ENCODE data around the gene RPS27. TPM values are rescaled to one million over a fixed set of nuclear protein-coding genes. Genes with fewer than 3 reads are reported as not detected.
A peak's percentile ranks its signal among the peaks of the same experiment; 100 is the strongest.

The RPS27 gene
- total and polyA plus RNA-seq, 2 of the 13 experiments (the other 11 are each of a cell fraction or from before 2014, with no cell fraction given), result 3,737 to 9,964 TPM

DNA sequence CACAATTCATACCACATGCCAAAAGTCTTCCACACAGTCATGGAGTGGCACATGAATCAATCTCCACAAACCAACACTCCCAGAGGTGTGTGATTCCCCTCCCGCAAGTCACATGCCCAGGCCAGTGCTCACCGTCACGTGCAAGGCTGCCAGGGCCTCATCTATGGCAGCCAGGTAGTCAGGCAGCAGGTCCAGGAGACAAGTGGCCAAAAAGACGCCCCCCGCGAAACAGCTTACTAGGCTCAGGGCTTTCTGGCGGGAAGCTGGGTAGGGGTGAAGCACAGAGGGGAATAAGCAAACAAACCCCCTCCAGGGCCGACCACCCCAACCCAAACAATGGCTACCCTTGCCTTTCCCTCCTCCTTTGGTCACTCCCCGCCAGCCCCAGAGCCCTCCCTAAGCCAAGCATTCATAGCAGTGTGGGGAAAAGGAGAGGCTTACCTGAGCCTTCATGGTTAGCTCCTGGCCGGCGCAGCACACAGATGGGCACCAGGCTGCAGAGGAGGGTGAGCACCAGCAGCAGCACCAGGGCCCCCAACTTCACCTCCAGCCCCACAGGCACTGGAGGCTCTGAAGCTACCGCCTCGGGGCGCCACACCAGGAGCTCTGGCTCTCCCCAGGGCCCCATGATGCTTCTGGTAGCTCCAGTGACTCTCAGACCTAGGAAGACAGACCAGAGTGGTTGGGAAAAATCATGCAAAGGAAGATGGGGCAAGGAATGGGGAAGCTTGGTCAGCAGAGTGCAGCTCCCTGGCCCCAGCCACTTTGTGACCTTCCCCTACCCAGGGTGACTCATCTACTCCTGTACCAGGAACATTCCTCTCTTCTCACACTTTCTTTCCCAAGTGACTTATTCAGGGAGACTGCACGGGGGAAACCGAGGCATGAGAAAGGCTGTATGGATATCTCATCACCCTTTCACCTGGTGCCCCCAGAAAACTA is 28.2 kb upstream of the RPS27 start:
- Histone ChIP-seq H3K4me2 (ENCODE audit: low read depth, low read length) (peak overlapping the region; percentile 98), H3K27me3 (ENCODE audit: control insufficient read depth in 1 of 2, insufficient read depth in 2 of 2, low read length in 2 of 2) (peaks cover 0 to 6% of the 10 kb centered on the region in 2 experiments; a peak in 1 of 5 replicates), H3K9ac (ENCODE audit: insufficient read depth, low read depth, low read length) (peak overlapping the region; percentile 89), H3K9me3 (ENCODE audit: low read length) (no peaks in the 10 kb centered on the region), H3K79me2 (ENCODE audit: insufficient read depth, low read length) (peaks cover 35% of the 10 kb centered on the region), H4K20me1 (ENCODE audit: insufficient read depth, low read length) (no peaks in the 10 kb centered on the region), H3K27ac (ENCODE audit: extremely low read length, insufficient read depth, low read length) (peak overlapping the region; percentile 79), H3K36me3 (replicated peaks in 1 of 2; ENCODE audit: control insufficient read depth in 1 of 2, insufficient read depth in 2 of 2, low read length in 2 of 2) (peaks cover 0 to 13% of the 10 kb centered on the region in 2 experiments; a peak in 1 of 5 replicates), H3K4me1 (ENCODE audit: insufficient read depth, low read length) (peaks cover 48% of the 10 kb centered on the region), H3K4me3 (replicated peaks in 1 of 3; ENCODE audit: insufficient read depth in 1 of 3, low read depth in 2 of 3, low read length in 3 of 3) (peak overlapping the region; percentile 85 to 92 (median 90)), H2AFZ (ENCODE audit: low read length) (no peak overlapping the region)
- ChIA-PET POLR2A (interaction anchor here (1.0 to 10.0 kb wide), 8 partner anchors 9 to 257 kb away, joined by 4 to 209 read pairs (median 22); partner anchors contain the start of genes DENND4B, GATAD2B, JTB and RAB13), CTCF (ENCODE audit: low intra/inter-chr PET ratio, low total read pairs) (no interaction called here)
- DNase-seq (ENCODE audit: low spot score), result peak; percentile 26
- WGBS (ENCODE audit: low lambda C conversion rate), result 52% methylated on average over 14 of the region's 16 CpGs
- in situ Hi-C loops (cut with HindIII; ENCODE audit: extremely low pct_ligation_motif_present, low pct_unique_long_range_greater_than_20kb) (no loop called here), intact Hi-C loops (cut with micrococcal nuclease; ENCODE audit: unreplicated experiment) (no loop called here)
- peak; percentile 0; the same call in 1 of the 3 replicates for ATAC-seq
- FAIRE-seq, result no peak
- no TSS peak for BruUV-seq (replicated peaks)
- TF ChIP-seq, protein P1, sequence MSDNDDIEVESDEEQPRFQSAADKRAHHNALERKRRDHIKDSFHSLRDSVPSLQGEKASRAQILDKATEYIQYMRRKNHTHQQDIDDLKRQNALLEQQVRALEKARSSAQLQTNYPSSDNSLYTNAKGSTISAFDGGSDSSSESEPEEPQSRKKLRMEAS (IDR thresholded peaks at IDR 0.05), result peak; percentile 20; the same call in 1 of the 2 replicates
- TF ChIP-seq, protein P2, sequence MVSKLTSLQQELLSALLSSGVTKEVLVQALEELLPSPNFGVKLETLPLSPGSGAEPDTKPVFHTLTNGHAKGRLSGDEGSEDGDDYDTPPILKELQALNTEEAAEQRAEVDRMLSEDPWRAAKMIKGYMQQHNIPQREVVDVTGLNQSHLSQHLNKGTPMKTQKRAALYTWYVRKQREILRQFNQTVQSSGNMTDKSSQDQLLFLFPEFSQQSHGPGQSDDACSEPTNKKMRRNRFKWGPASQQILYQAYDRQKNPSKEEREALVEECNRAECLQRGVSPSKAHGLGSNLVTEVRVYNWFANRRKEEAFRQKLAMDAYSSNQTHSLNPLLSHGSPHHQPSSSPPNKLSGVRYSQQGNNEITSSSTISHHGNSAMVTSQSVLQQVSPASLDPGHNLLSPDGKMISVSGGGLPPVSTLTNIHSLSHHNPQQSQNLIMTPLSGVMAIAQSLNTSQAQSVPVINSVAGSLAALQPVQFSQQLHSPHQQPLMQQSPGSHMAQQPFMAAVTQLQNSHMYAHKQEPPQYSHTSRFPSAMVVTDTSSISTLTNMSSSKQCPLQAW (CRISPR knock-in tag; IDR thresholded peaks at IDR 0.05), result peak; percentile 0; the same call in 1 of the 2 replicates
- TF ChIP-seq, protein P3, sequence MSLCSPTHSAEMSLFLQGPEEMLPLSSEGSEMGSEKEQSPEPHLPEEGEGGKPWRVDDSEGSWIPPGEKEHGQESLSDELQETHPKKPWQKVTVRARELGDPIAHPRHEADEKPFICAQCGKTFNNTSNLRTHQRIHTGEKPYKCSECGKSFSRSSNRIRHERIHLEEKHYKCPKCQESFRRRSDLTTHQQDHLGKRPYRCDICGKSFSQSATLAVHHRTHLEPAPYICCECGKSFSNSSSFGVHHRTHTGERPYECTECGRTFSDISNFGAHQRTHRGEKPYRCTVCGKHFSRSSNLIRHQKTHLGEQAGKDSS (CRISPR knock-in tag; IDR thresholded peaks at IDR 0.05; ENCODE audit: borderline replicate concordance, low read depth), result 0 out of 2 replicates have a peak, but pooled peaks have one; percentile 34
- TF ChIP-seq RARA (CRISPR knock-in tag; IDR thresholded peaks at IDR 0.05) (no peak), POLR2A (IDR thresholded peaks at IDR 0.05; ENCODE audit: insufficient read depth in 1 of 2, low read depth in 2 of 2, low read length in 2 of 2) (no peak), TARDBP (CRISPR knock-in tag; IDR thresholded peaks at IDR 0.05) (0 out of 2 replicates have a peak, but pooled peaks have one; percentile 7), BHLHE40 (IDR thresholded peaks at IDR 0.05; ENCODE audit: low read length) (0 out of 2 replicates have a peak, but pooled peaks have one; percentile 7), ZNF225 (CRISPR knock-in tag; IDR thresholded peaks at IDR 0.05) (no peak), FOSL2 (CRISPR knock-in tag; IDR thresholded peaks at IDR 0.05) (peak; percentile 83), ZC3H13 (CRISPR knock-in tag; IDR thresholded peaks at IDR 0.05) (0 out of 2 replicates have a peak, but pooled peaks have one; percentile 28), ZSCAN25 (CRISPR knock-in tag; IDR thresholded peaks at IDR 0.05) (peak; percentile 70; the same call in 1 of the 2 replicates)
- TF ChIP-seq, protein P4, sequence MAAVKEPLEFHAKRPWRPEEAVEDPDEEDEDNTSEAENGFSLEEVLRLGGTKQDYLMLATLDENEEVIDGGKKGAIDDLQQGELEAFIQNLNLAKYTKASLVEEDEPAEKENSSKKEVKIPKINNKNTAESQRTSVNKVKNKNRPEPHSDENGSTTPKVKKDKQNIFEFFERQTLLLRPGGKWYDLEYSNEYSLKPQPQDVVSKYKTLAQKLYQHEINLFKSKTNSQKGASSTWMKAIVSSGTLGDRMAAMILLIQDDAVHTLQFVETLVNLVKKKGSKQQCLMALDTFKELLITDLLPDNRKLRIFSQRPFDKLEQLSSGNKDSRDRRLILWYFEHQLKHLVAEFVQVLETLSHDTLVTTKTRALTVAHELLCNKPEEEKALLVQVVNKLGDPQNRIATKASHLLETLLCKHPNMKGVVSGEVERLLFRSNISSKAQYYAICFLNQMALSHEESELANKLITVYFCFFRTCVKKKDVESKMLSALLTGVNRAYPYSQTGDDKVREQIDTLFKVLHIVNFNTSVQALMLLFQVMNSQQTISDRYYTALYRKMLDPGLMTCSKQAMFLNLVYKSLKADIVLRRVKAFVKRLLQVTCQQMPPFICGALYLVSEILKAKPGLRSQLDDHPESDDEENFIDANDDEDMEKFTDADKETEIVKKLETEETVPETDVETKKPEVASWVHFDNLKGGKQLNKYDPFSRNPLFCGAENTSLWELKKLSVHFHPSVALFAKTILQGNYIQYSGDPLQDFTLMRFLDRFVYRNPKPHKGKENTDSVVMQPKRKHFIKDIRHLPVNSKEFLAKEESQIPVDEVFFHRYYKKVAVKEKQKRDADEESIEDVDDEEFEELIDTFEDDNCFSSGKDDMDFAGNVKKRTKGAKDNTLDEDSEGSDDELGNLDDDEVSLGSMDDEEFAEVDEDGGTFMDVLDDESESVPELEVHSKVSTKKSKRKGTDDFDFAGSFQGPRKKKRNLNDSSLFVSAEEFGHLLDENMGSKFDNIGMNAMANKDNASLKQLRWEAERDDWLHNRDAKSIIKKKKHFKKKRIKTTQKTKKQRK (IDR thresholded peaks at IDR 0.05; ENCODE audit: low read length), result no peak
- TF ChIP-seq, protein P5, sequence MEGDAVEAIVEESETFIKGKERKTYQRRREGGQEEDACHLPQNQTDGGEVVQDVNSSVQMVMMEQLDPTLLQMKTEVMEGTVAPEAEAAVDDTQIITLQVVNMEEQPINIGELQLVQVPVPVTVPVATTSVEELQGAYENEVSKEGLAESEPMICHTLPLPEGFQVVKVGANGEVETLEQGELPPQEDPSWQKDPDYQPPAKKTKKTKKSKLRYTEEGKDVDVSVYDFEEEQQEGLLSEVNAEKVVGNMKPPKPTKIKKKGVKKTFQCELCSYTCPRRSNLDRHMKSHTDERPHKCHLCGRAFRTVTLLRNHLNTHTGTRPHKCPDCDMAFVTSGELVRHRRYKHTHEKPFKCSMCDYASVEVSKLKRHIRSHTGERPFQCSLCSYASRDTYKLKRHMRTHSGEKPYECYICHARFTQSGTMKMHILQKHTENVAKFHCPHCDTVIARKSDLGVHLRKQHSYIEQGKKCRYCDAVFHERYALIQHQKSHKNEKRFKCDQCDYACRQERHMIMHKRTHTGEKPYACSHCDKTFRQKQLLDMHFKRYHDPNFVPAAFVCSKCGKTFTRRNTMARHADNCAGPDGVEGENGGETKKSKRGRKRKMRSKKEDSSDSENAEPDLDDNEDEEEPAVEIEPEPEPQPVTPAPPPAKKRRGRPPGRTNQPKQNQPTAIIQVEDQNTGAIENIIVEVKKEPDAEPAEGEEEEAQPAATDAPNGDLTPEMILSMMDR (CRISPR knock-in tag; IDR thresholded peaks at IDR 0.05), result peak; percentile 33
